CD14-positive monocyte (primary cell): ENCODE measurements around the gene SH3TC2. TPM values are rescaled to one million over a fixed set of nuclear protein-coding genes. Genes with fewer than 3 reads are reported as not detected.

ENCODE experiments used
- DNase-seq, 3 donors: peaks; one replicate each; pipeline ENCODE4 v3.0.0-alpha.2; 2011 to 2022
- H2AFZ ChIP-seq: 2 replicates; pipeline ENCODE4 v1.6.0; 2012; ENCODE audit warnings: mild to moderate bottlenecking, low read depth, low read length, inconsistent platforms; ENCODE audit not compliant: insufficient read depth, poor library complexity, severe bottlenecking
- H3K27ac ChIP-seq, 2 donors: 1 replicate in 1 of 2; 2 replicates in 1 of 2; pipeline ENCODE4 v1.5.1; 2012 to 2013; ENCODE audit warnings: low read length in 2 of 2, control low read depth in 1 of 2, inconsistent platforms in 1 of 2, low read depth in 1 of 2, mild to moderate bottlenecking in 1 of 2
- H3K27me3 ChIP-seq, 2 donors: one replicate each; pipeline versions ENCODE4 v1.6.0 to v1.6.1; 2011 to 2013; ENCODE audit warnings: low read length in 2 of 2; ENCODE audit not compliant: control insufficient read depth in 2 of 2, insufficient read depth in 2 of 2
- H3K36me3 ChIP-seq, 2 donors: replicated peaks in 1 of 2; 1 replicate in 1 of 2; 2 replicates in 1 of 2; pipeline versions ENCODE4 v1.5.1 to v1.6.1; 2012 to 2013; ENCODE audit warnings: low read length in 2 of 2, control low read depth in 1 of 2, inconsistent platforms in 1 of 2, mild to moderate bottlenecking in 1 of 2; ENCODE audit not compliant: insufficient read depth in 2 of 2, control insufficient read depth in 1 of 2
- H3K4me1 ChIP-seq, 2 donors: 1 replicate in 1 of 2; 2 replicates in 1 of 2; pipeline versions ENCODE4 v1.5.1 to v1.6.1; 2012 to 2013; ENCODE audit warnings: low read length in 2 of 2, control low read depth in 1 of 2, inconsistent platforms in 1 of 2, mild to moderate bottlenecking in 1 of 2, moderate library complexity in 1 of 2; ENCODE audit not compliant: insufficient read depth in 2 of 2, control insufficient read depth in 1 of 2
- H3K4me2 ChIP-seq: replicated peaks from 2 replicates; pipeline ENCODE3; 2012; ENCODE audit warnings: low read length, moderate library complexity, mild to moderate bottlenecking; ENCODE audit not compliant: poor library complexity, severe bottlenecking; ENCODE audit errors: extremely low read depth
- H3K4me3 ChIP-seq, 3 experiments: fragments of 200-600 bp in 1 of 3; sonication (generic) in 1 of 3; replicated peaks in 1 of 3; 1 replicate in 2 of 3; 2 replicates in 1 of 3; pipeline ENCODE4 v1.5.1; 2011 to 2013; ENCODE audit warnings: low read length in 3 of 3, mild to moderate bottlenecking in 3 of 3, control low read depth in 2 of 3, low read depth in 2 of 3, inconsistent platforms in 1 of 3, moderate library complexity in 1 of 3
- H3K79me2 ChIP-seq: 2 replicates; pipeline ENCODE4 v1.6.0; 2012; ENCODE audit warnings: mild to moderate bottlenecking, control low read depth, inconsistent platforms, low read length, moderate library complexity; ENCODE audit not compliant: insufficient read depth
- H3K9ac ChIP-seq: 2 replicates; pipeline ENCODE4 v1.6.0; 2017; ENCODE audit warnings: low read length, mild to moderate bottlenecking; ENCODE audit not compliant: insufficient read depth, poor library complexity, severe bottlenecking
- H3K9me3 ChIP-seq, 2 donors: replicated peaks in 1 of 2; 1 replicate in 1 of 2; 2 replicates in 1 of 2; pipeline versions ENCODE4 v1.5.1 to v1.6.1; 2012 to 2013; ENCODE audit warnings: low read length in 2 of 2, control low read depth in 1 of 2; ENCODE audit not compliant: control insufficient read depth in 1 of 2, insufficient read depth in 1 of 2
- H4K20me1 ChIP-seq: 2 replicates; pipeline ENCODE4 v1.6.0; 2012; ENCODE audit warnings: mild to moderate bottlenecking, low read length, control low read depth, moderate library complexity; ENCODE audit not compliant: insufficient read depth
- H3K27ac Mint-ChIP-seq, 7 donors: one replicate each; pipeline ENCODE4 v1.8.0; 2020; ENCODE audit warnings: mild to moderate bottlenecking in 7 of 7, mixed read lengths in 7 of 7, moderate library complexity in 6 of 7, inconsistent platforms in 2 of 7
- H3K27me3 Mint-ChIP-seq, 3 donors: one replicate each; pipeline ENCODE4 v1.8.0; 2021 to 2022; ENCODE audit warnings: low read depth in 3 of 3, mild to moderate bottlenecking in 3 of 3, mixed read lengths in 3 of 3, moderate library complexity in 3 of 3, inconsistent platforms in 1 of 3
- H3K36me3 Mint-ChIP-seq, 2 donors: one replicate each; pipeline ENCODE4 v1.8.0; 2020; ENCODE audit warnings: mixed read lengths in 2 of 2, inconsistent platforms in 1 of 2, mild to moderate bottlenecking in 1 of 2
- H3K4me1 Mint-ChIP-seq: one replicate; pipeline ENCODE4 v1.8.0; 2020; ENCODE audit warnings: mild to moderate bottlenecking, mixed read lengths
- H3K4me3 Mint-ChIP-seq, 2 donors: one replicate each; pipeline ENCODE4 v1.8.0; 2020; ENCODE audit warnings: mild to moderate bottlenecking in 2 of 2, mixed read lengths in 2 of 2, moderate library complexity in 1 of 2
- H3K9me3 Mint-ChIP-seq, 7 donors: one replicate each; pipeline ENCODE4 v1.8.0; 2020 to 2022; ENCODE audit warnings: mixed read lengths in 7 of 7, mild to moderate bottlenecking in 6 of 7, moderate library complexity in 6 of 7, inconsistent platforms in 2 of 7
- WGBS: methylation state at CpG from one replicate; pipeline ENCODE4 v1.1.5; 2013; ENCODE audit warnings: missing lambda C conversion rate; ENCODE audit not compliant: insufficient coverage; 5-methylcytosine and 5-hydroxymethylcytosine counted together
- intact Hi-C, 2 donors: fragments of 100-400 bp; cut with micrococcal nuclease; formaldehyde crosslinking; loops; one replicate each; pipeline versions ENCODE4 v1.15.0 to v1.15.1; 2023
- polyA plus RNA-seq, 3 donors: library from polyadenylated mRNA; depleted of rRNA in 1 of 3; unstranded in 2 of 3; stranded (reverse) in 1 of 3; fragments of 300-500 nt in 2 of 3; fragments of >200 nt in 1 of 3; fragmentation: Illumina TruSeq in 2 of 3; gene quantifications; 1 replicate in 2 of 3; 2 replicates in 1 of 3; pipeline ENCODE4 v1.2.3, GENCODE V29; 2012 to 2021
- TF ChIP-seq, protein P1 (sequence below): fragments of 200-600 bp; IDR thresholded peaks from one replicate; pipeline ENCODE4 v1.8.0; 2022; ENCODE audit warnings: antibody characterized with exemption, mild to moderate bottlenecking

Gene SH3TC2
- polyA plus RNA-seq, 3 donors = 0.01 to 0.30 (median 0.14) TPM

DNA sequence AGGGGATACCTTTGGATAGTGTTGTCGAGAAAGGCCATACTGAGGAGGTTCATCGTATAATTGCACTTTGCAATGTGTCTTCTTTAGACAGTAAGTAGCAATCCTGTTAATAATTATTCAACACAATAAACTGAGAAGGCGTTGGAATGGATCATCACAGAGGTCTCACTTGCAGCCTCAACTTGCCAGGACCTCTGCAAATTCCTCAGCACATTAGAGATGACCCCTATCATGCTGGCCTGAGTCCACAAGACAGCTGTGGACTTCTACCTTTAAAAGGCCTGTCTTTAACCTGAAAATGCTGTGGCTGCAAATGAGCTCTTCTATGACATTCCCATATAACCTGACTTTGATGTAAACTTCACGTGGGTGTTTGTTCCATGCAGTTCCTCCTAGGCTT, 14.1 kb downstream of the SH3TC2 start:
- H3K79me2 ChIP-seq = no peaks in the 10 kb centered on the region
- intact Hi-C loops = loop anchor here in 1 of 2 donors (5.0 kb wide), 1 partner anchor 1247 kb away; no protein-coding TSS in a partner anchor
- H3K4me3 ChIP-seq = no peak overlapping the region
- H3K27ac Mint-ChIP-seq = no peak overlapping the region
- H3K27ac ChIP-seq = no peak overlapping the region
- no peak overlapping the region for H3K4me3 Mint-ChIP-seq
- H3K4me1 Mint-ChIP-seq = peaks cover 19% of the 10 kb centered on the region
- TF ChIP-seq, protein P1, sequence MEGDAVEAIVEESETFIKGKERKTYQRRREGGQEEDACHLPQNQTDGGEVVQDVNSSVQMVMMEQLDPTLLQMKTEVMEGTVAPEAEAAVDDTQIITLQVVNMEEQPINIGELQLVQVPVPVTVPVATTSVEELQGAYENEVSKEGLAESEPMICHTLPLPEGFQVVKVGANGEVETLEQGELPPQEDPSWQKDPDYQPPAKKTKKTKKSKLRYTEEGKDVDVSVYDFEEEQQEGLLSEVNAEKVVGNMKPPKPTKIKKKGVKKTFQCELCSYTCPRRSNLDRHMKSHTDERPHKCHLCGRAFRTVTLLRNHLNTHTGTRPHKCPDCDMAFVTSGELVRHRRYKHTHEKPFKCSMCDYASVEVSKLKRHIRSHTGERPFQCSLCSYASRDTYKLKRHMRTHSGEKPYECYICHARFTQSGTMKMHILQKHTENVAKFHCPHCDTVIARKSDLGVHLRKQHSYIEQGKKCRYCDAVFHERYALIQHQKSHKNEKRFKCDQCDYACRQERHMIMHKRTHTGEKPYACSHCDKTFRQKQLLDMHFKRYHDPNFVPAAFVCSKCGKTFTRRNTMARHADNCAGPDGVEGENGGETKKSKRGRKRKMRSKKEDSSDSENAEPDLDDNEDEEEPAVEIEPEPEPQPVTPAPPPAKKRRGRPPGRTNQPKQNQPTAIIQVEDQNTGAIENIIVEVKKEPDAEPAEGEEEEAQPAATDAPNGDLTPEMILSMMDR = no peak
- no peaks in the 10 kb centered on the region for H3K36me3 Mint-ChIP-seq
- H3K9me3 Mint-ChIP-seq = no peaks in the 10 kb centered on the region
- 90% methylated on average over 2 of the region's 4 CpGs for WGBS
- no peaks in the 10 kb centered on the region for H3K9me3 ChIP-seq
- no peak overlapping the region for H3K9ac ChIP-seq
- no peak for DNase-seq
- no peaks in the 10 kb centered on the region for H3K27me3 ChIP-seq
- H3K27me3 Mint-ChIP-seq = peaks cover 0 to 1% (median 0%) of the 10 kb centered on the region in 3 donors
- no peak overlapping the region for H2AFZ ChIP-seq
- H4K20me1 ChIP-seq = no peaks in the 10 kb centered on the region
- peaks cover 8 to 18% of the 10 kb centered on the region in 2 donors for H3K4me1 ChIP-seq
- H3K4me2 ChIP-seq = no peak overlapping the region
- no peaks in the 10 kb centered on the region for H3K36me3 ChIP-seq

- Mint-ChIP-seq H3K4me1 (peaks cover 32% of the 10 kb centered on the region), H3K9me3 (no peaks in the 10 kb centered on the region), H3K27me3 (no peaks in the 10 kb centered on the region), H3K36me3 (no peaks in the 10 kb centered on the region), H3K27ac (no peak overlapping the region), H3K4me3 (no peak overlapping the region)
- DNase-seq = no peak
- Histone ChIP-seq H3K27ac (no peak overlapping the region), H3K4me3 (no peak overlapping the region), H3K9me3 (no peaks in the 10 kb centered on the region), H2AFZ (no peak overlapping the region), H3K27me3 (no peaks in the 10 kb centered on the region), H3K4me1 (peaks cover 17 to 32% of the 10 kb centered on the region in 2 donors), H4K20me1 (no peaks in the 10 kb centered on the region), H3K36me3 (no peaks in the 10 kb centered on the region), H3K9ac (no peak overlapping the region), H3K4me2 (no peak overlapping the region), H3K79me2 (no peaks in the 10 kb centered on the region)
- intact Hi-C loops = loop anchor here in 1 of 2 donors (5.0 kb wide), 1 partner anchor 1245 kb away; no protein-coding TSS in a partner anchor
- TF ChIP-seq, protein P1 = no peak
- 67% methylated on average over 1 of the region's 3 CpGs for WGBS
Observed at GRCh38 chr5:149047462-149047861, 15.4 kb downstream of the SH3TC2 start.
